Right kidney (tissue), 9 donors: ENCODE measurements around the gene RIF1.
A peak's percentile ranks its signal among the peaks of the same experiment; 100 is the strongest.

Experiments used
- DNase-seq: peaks from one replicate; pipeline ENCODE4 v3.0.0-alpha.2; 2016
- long read RNA-seq, 8 donors: transcript quantifications; one replicate each; lab custom pipeline, GENCODE V29; 2026

Gene RIF1, protein sequence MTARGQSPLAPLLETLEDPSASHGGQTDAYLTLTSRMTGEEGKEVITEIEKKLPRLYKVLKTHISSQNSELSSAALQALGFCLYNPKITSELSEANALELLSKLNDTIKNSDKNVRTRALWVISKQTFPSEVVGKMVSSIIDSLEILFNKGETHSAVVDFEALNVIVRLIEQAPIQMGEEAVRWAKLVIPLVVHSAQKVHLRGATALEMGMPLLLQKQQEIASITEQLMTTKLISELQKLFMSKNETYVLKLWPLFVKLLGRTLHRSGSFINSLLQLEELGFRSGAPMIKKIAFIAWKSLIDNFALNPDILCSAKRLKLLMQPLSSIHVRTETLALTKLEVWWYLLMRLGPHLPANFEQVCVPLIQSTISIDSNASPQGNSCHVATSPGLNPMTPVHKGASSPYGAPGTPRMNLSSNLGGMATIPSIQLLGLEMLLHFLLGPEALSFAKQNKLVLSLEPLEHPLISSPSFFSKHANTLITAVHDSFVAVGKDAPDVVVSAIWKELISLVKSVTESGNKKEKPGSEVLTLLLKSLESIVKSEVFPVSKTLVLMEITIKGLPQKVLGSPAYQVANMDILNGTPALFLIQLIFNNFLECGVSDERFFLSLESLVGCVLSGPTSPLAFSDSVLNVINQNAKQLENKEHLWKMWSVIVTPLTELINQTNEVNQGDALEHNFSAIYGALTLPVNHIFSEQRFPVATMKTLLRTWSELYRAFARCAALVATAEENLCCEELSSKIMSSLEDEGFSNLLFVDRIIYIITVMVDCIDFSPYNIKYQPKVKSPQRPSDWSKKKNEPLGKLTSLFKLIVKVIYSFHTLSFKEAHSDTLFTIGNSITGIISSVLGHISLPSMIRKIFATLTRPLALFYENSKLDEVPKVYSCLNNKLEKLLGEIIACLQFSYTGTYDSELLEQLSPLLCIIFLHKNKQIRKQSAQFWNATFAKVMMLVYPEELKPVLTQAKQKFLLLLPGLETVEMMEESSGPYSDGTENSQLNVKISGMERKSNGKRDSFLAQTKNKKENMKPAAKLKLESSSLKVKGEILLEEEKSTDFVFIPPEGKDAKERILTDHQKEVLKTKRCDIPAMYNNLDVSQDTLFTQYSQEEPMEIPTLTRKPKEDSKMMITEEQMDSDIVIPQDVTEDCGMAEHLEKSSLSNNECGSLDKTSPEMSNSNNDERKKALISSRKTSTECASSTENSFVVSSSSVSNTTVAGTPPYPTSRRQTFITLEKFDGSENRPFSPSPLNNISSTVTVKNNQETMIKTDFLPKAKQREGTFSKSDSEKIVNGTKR (N-terminal part only)
- long read RNA-seq, donor 1: 0 reads
- long read RNA-seq, donor 2: 0 reads
- long read RNA-seq, donor 3: 0 reads
- long read RNA-seq, donor 4: 0 reads
- long read RNA-seq, donor 5, partial matches to known transcripts: 11 of 11 reads
- long read RNA-seq, donor 5, other reads (novel, unspliced or antisense): 0 of 11 reads
- long read RNA-seq, donor 6: 0 reads
- long read RNA-seq, donor 7, partial matches to known transcripts: 7 of 7 reads
- long read RNA-seq, donor 7, other reads (novel, unspliced or antisense): 0 of 7 reads
- long read RNA-seq, donor 8: 0 reads

DNA sequence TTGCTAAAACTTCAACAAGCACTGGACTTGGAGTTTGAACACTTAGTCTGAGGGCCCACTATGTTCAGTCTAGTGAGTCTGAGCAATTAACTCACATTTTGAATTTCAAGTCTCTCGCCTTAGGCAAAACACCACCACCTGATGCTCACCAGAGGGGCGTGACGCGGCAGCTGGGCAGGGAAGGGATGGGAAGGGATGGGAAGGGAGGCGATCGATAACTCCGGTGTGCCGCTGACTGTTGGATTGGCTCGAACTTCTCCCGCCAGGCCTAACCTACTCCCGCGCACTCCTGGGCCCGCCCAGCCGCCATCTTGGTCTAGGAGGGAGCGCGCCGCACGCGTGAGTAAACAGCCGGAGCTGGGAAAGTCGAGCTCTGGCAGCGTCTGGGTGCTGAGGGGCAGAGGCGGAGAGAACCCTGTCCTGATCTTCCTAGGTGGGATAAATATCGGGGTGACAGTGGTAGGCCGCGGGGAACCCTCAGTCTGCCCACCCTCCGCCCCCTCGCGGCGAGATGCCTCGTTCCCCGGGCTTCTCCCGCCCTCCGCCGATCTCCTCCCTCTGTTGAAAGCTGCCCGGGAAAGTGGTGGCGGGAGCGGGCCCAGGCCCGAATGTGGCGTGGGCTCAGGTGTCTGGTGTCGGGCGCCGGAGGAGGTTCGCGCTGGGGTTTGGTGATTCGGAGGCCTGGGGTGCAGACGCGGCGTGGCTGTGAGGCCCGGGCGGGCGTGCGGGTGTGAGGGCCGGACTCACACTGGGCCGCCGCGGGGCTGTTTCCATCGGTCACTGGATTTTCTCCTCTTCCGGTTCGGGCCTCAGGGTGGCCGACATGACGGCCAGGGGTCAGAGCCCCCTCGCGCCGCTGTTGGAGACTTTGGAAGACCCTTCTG, at the start of gene RIF1:
Gene RIF1, plus strand, starts transcription at position 302 of the 884 bp plus-strand sequence. Its CDS starts 522 bp downstream, at position 824.
- peak; percentile 99 for DNase-seq

DNA sequence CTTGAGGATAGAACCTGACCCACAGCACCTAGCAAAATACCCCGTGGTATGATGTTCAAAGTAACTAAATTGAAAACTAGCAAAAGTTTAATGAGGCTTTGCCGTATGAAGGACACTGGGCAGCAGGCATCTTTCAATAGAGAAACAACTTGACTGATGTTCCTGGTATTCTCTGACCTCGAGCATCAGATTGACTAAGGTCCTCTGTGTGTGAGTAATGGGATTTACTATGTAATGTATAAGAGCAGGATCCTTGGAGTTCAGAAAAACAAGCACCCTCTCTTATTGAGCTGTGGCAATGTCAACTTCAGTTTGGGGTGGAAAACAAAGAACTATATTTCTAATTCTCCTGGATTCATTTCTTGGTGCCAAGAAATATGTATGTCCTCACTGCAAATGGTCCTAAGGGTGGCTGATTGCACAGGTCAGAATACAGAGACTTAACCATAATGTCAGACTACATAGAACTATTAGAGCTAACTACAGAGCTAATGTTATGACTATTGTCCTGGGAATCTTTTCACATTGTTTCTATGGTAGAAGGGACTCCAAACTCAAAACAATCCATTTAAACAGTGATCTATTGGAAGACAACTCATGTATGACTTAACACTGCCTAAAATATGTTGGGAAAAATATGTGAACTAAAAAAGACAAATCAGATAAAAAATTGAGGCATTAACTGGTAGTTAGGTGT, 47.9 kb upstream of the RIF1 start:
- DNase-seq: no peak

DNA sequence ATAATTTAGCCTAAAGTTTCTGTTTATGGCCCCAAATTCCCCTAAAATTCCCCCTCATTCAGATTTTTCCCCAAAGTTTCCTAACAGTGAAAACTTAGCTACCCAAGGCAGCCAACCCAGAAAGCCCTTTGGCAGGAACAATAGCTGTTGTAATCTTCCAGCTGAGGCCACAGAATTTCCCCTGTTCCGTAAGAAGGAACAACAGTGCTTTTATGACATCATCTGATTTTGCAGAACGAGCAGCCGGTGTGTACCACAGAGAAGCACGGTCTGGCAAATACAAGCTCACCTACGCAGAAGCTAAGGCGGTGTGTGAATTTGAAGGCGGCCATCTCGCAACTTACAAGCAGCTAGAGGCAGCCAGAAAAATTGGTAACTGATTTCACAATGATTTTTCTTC, 46.0 kb upstream of the RIF1 start:
- no peak for DNase-seq

DNA sequence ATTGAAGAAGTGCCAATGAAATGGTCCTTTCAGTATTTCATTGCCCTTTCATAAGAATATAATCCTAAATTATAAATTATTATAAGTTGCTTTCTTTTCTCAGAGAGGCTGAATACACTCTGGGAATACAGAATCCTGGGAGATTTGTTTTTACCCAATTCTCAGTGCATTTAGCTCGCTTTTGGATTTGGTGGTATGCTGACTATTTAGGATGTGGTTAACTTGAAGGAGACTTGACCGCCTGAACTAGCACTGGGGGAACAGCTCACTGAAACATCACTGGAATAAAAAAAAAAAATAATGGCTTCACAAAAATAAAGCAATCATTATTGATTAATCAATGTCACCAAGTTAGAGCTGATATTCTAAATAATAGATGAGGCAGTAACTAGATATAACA, 42.1 kb upstream of the RIF1 start:
- no peak for DNase-seq

DNA sequence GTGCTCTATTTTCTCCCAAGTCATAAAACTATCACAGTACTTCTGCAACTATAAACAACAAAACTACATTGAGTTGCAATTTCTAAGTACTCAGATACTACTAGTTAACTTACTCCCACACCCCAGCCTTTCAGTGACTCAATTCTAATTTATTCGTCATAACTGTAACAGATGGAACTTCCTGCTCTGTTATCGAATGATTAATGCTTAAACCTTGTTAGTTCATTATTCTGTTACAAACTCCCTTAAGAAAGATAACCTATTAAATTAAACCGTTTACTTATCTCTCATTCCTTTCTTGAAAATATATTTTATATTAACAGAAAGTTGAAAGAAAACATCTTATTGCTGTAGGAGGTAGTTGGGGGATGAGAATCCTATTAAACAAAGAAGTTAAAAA, 35.3 kb upstream of the RIF1 start:
- DNase-seq: peak; percentile 12

DNA sequence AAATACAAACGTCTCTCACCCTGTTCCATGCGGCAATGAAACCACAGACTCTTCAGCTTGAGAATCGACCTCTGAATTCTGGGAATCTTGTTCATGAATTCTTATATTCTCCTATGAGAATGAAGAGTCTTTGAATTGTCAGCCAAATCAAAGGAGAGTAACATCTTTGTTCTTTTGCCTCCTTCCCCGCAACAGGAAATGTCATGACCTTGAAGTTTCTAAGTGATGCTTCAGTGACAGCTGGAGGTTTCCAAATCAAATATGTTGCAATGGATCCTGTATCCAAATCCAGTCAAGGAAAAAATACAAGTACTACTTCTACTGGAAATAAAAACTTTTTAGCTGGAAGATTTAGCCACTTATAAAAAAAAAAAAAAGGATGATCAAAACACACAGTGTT, 30.5 kb upstream of the RIF1 start:
- DNase-seq: no peak

DNA sequence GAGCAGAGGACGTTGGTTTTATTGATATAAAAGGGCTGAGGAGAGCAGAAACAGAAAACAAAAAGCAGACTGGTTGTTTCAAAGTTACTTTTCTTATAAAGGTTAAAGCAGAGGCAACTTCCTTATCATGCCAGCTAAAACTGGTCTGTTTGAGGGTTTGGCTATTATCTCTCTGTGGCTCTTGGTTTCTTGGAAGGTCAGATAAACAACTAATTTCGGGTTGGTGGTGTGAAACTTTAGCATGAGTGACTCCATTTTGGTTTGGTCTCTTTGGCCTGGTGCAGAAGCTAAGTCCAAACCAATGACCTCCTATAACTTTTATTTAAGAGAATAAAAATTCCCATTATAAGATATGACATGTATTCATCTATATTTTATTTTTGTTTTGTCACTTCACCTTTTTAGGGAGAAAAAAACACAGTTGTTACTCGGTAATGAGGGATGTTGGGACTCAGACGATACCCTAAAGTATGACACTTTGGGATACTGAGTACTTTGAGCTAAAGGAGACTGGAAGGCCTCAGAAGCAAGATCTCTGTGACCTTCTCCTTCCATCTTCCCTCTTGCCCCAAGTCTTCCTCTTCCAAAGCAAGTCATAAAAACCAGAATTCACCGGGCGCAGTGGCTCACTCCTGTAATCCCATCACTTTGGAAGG, 29.0 kb upstream of the RIF1 start:
- DNase-seq: no peak

DNA sequence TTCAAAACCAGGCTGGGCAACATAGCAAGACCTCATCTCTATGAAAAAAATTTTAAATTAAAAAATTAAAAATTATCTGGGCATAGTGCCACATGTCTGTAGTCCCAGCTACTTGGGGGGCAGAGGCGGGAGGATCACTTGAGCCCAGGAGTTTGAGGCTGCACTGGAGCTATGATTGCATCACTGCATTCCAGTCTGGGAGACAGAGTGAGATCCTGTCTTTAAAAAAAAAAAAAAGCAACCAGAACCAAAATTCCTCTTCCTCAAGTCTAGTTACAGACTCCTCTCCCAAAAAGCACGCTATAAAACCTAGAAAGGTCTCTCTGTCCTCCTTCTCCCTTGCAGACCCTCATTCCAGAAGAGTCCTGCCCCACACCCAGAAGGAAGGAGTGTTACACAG, 28.4 kb upstream of the RIF1 start:
- DNase-seq: no peak

DNA sequence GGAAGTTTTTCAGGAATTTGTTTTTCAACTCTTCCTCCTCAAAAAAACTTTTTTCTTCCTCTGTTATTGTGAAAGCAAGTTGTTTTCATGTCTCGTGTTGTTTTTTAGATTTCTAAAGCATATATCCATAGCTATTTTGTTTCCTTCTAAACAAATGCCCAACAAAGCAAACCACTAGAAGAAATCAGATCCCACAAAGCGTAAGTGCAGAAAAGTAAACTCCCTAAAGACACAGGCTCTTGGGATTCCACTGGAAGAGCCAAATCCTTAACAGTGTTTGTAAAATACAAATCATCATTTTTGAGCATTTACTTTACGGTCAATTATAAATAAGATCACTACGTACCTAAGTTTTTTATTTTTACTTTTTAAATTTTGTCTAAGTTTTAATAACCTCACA, 21.7 kb upstream of the RIF1 start:
- no peak for DNase-seq

DNA sequence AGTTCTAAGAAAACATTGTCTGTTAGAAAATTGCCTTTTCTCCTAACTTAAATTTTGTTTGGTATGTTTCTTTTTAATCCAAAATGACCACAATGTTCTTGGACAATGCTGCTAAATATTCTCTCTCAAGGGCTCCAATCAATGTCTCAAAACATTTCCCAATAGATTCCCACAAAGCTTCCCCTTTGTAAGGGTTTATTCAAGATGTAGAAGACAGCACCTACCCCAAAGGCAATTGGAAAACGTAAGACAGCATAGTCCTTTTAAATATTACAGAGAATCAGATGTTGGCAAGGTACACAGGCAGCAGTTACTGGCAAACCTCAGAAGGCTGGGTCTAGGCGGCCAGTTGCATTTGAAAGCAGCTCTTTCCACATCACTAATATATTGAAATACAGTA, 18.3 kb upstream of the RIF1 start:
- DNase-seq: no peak

DNA sequence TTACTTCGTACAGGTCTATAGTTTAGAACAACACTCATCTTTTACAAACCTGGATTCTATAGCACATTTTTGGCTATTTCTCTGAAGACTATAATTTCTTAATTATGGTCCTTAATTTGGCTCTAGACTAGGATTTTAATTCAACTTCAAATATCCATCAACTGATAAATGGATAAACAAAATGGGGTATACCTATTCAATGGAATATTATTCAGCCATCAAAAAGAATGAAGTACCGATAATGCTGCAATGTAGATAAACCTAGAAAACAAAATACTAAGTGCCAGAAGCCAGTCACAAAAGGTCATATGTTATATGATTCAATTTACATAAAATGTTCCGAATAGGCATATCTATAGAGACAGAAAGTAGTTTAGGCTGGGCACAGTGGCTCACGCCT, 15.2 kb upstream of the RIF1 start:
- no peak for DNase-seq

DNA sequence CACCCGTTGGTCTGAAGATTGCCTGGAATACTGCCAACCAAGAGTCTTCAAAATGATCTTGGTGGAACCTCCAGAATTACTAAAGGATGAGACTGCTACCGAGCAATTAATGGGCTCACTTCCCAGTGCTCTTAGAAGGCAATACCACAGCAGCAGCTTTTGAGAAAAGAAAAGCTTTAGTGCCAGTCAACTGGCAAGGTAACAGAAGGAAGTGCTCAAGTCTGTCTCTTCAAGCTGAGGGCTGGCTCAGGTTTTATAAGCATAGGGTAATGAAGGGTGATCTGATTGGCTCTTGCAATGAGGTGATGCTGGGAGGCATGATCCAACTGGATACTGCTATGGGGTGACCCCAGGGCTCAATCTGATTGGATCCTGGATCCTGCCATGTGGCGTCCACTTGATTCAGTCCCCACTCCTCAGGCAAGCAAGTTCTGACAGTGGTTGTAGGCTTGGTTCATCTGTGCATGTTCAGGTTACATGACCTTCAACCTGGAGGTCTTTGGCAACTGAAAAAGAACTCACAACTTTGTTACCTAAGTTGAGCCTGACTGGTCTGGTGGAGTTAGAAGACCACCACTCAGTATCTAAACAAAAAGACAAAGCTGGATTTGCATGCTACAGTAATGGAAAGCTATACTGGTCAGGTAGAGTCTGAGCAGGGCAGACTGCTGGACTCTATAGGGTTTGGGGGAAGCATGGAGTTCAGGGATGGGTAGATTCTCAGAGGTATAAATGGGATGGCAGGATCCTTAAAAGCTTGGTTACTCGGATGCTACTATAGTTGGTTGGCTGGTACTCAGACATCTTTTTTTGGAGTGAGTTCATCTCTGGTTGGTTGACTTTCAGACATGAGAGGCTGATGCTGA, 14.0 kb upstream of the RIF1 start:
- DNase-seq: no peak

DNA sequence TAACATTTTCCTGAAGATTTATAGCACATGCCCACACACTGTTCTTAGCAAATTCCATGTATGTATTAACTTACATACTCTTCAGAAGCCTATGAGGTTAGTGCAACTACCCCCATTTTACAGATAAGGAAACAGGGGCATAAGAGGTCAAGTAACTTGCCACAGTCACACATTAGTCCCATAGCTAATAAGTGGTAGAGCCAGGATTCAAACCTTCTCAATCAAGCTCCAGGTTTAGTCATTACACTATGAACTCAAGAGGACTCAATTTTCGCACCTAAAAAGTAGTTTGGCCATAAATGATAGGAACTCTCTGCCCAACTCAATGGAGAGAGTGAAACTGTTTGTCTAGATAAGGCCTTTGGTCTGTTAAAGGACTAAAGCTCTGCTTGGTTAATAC, 9.7 kb upstream of the RIF1 start:
- no peak for DNase-seq

DNA sequence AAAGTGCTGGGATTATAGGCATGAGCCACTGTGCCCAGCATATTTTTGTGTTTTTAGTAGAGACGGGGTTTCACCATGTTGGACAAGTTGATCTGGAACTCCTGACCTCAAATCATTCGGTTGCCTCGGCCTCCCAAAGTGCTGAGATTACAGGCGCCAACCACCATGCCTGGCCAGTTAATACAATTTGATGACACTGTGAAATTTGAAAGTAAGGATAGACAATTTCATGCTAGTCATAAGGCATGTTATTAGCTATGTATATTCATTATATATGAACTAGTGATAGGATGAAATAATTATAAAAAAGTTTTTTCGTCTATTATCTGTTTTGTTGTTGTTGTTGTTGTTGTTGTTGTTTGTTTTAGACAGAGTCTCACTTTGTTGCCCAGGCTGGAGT, 8.6 kb upstream of the RIF1 start:
- no peak for DNase-seq

DNA sequence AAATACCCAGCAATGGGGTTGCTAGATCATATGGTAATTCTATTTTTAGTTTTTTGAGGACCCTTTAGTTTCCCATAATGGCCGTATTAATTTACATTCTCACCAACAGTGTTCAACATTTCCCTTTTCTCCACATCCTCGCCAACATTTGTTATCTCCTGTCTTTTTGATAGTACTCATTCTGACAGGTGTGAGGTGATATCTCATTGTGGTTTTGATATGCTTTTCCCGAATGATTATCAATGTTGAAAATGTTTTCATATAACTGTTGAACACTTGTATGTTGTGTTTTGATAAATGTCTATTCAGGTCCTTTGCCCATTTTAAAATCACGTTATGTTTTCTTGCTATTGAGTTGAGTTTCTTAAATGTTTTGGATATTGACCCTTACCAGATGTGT, 5.8 kb upstream of the RIF1 start:
- DNase-seq: no peak

DNA sequence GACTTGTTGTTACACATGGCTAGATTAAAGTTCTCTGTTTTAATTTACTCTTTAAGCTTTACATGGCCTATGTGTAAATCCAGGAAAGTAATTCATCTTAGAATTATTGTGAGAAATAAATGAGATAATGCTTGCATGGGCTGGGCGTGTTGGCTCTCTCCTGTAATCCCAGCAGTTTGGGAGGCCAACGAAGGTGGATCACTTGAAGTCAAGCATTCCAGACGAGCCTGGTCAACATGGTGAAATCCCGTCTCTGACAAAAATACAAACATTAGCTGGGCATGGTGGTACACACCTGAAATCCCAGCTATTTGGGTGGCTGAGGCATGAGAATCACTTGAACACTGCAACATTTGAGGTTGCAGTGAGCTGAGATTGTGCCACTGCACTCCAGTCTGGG, 4.3 kb upstream of the RIF1 start:
- DNase-seq: no peak

DNA sequence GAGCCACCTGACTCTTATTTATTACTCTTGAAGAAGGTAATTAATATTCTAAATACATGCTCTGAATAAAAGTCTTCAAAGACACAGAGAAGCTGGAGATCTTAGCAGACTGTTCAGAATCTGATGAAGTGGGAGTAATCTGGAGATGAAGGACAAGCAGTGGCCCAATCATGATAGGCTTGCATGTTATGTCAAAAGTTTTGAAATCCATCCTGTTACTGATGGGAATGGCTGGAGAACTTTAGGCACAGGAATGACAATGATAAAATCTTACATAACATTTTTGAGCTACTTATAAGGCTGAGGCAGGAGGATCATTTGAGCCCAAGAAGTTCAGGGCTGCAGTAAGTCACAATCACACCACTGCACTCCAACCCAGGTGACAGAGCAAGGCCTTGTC, 2.4 kb upstream of the RIF1 start:
- no peak for DNase-seq

DNA sequence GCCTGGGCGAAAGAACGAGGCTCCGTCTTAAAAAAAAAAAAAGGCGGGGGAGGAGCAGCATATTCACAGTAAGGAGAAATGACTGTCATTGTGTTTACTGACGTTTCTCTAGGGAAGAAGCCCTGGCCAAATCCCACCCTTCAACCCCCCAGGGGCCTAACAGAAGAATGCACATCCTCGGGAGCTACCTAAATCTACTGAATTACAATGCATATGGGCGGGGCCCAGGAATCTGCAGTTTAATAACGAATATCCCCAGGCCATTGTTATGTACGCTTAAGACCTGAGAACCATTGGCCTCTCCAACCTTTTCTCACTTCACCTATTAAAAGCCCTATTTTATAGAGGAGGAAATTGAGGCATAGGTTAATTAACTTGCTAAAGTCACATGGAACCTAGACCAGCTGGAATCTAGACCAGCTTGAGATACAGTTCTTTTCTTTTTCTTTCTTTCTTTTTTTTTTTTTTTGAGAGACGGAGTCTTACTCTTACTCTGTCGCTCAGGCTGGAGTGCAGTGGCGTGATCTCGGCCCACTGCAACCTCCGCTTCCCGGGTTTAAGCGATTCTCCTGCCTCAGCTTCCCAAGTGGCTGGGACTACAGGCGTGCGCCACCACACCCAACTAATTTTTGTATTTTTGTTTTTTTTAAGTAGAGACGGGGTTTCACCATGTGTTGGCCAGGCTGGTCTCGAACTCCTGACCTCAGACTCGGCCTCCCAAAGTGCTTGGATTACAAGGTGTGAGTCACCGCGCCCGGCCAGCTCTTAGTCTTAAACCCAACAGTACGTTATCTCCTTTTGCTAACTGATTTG, 708 bp upstream of the RIF1 start:
- DNase-seq: no peak
